PC-3 (cell line): ENCODE data around the gene NLGN1.

Experiments used
- EZH2 ChIP-seq: fragments of 300-600 bp; sonication (generic); IDR thresholded peaks from one replicate; pipeline ENCODE4 v1.6.1; 2017; ENCODE audit warnings: antibody characterized with exemption, mild to moderate bottlenecking, low read length; ENCODE audit not compliant: unreplicated experiment
- EZH2phosphoT487 ChIP-seq: fragments of 300-600 bp; sonication (generic); IDR thresholded peaks from 2 replicates; pipeline ENCODE4 v1.6.1; 2018; ENCODE audit warnings: mild to moderate bottlenecking, antibody characterized with exemption, low read length, borderline replicate concordance
- TF ChIP-seq, protein P1 (sequence below): fragments of 300-600 bp; sonication (generic); conservative IDR thresholded peaks from 2 replicates; pipeline ENCODE4 v1.5.1; 2017; ENCODE audit warnings: antibody characterized with exemption, low read depth, mild to moderate bottlenecking, low read length

DNA sequence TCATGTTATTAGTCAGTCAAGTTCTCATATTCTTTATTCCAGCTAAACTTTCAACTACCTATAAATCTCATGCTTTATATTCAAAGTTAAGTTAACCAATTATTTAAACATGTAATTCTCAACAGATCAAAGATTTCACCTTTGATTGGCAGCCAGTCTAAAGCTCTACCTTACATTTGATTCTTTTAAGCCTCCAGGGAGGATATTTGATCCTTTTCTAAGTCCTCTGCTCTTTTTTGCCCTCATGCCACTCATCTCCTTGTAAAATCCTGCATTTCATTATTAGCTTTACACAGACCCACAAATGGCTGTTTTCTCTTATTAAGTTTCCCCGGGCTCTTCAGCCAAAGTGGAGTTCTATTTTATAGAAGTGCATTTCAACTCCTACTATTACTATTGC is 134.1 kb downstream of the NLGN1 start:
- TF ChIP-seq EZH2 (no peak), EZH2phosphoT487 (no peak)
- TF ChIP-seq, protein P1, sequence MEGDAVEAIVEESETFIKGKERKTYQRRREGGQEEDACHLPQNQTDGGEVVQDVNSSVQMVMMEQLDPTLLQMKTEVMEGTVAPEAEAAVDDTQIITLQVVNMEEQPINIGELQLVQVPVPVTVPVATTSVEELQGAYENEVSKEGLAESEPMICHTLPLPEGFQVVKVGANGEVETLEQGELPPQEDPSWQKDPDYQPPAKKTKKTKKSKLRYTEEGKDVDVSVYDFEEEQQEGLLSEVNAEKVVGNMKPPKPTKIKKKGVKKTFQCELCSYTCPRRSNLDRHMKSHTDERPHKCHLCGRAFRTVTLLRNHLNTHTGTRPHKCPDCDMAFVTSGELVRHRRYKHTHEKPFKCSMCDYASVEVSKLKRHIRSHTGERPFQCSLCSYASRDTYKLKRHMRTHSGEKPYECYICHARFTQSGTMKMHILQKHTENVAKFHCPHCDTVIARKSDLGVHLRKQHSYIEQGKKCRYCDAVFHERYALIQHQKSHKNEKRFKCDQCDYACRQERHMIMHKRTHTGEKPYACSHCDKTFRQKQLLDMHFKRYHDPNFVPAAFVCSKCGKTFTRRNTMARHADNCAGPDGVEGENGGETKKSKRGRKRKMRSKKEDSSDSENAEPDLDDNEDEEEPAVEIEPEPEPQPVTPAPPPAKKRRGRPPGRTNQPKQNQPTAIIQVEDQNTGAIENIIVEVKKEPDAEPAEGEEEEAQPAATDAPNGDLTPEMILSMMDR: no peak
